GM21619 (cell line): Measurements from ENCODE around the gene SERPINH1.
A peak's percentile ranks its signal among the peaks of the same experiment; 100 is the strongest.

Experiments used
- ATAC-seq: cut with Tn5 transposase; IDR thresholded peaks from one replicate; pipeline ENCODE4 v1.9.1; 2021; ENCODE audit not compliant: unreplicated experiment

Gene SERPINH1

DNA sequence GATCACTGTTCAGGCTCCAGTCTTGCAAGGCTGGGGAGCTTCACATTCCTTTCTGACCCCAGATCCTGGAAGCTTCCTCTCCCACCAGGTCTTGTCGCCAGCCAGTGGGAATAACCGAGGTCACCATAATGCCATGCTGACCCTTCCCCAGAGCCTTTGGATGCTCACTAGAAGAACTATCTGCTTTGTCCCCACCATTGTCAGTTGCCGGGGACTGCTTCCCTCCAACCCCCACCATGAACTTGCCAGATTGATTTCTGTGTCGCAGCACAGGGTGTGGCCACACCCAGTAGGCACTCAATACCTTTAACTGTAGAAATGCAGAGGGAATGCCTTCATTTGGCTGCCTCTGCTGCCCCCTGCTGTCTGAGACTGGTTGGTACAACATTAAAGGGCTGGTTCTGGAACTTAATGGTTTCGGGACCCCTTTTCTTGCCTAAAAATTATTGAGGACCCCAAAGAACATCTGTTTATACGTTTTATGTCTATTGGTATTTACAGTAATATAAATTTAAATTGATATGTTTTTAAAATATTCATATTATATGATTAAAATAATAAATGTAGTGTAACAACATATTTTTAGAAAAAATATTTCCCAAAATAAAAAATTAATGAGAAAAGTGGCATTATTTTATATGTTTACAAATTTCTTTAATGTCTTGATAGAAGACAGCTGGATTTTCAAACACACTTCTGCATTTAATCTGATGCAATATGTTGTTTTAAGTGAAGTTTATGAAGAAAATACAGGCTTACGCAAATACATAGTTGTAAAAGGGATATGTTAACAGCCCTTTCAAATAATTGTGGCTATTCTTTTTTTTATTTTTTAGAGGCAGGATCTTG lies 29.6 kb upstream of the SERPINH1 start:
- ATAC-seq, result no peak

DNA sequence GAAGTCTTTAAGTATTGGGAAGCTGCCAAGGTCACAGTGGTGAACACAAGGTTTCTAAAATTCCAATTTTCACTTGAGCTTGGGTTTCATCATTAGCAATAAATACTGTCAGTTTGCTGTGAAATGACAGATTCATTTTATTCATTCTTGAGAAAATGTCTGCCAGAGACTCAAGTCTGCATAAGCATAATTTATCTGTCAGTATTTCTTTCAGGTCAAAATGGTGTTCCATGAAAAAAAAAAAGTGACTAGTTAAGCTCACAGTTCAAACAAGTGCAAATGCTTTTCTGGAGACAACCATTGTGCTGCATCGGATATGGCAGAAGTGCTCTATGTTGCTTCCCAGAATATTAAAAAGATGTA lies 28.2 kb upstream of the SERPINH1 start:
- no peak for ATAC-seq

DNA sequence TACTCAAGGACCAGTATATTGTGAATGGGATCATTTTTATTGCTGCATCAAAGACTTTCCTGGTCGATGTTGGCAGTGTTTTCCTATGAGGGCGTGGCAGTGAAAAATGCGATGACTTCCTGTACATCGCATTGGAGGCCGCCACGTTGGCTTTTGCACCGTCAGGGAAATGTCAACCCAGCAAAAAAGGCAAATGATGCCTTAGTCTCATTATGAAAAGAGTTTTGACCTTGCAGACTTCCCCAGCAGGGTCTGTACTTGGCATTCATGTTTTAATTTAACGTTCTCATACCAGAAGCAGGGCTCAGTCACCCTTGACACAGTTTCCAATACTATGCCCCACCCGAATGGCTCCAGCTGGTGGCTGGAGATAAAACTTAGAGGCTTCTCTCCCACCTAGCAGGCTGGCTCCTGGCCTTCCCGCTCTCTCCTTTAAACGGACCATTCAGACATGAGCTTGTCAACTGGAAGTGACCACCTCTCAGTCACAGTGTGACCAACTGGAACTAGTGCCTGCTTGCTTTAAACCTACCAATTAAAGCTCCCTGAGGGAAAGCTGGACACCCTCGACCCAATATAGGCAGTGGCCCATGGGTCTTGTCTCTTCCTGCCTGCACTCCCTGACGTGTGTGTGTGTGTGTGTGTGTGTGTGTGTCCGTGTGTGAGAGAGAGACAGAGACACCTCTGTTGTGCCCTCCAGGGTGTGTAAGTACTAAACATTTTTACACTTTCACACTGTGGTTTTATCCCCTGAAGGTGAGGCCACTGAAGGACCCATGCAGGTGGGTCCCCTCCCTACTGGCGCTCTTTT lies 27.6 kb upstream of the SERPINH1 start:
- ATAC-seq, result no peak

DNA sequence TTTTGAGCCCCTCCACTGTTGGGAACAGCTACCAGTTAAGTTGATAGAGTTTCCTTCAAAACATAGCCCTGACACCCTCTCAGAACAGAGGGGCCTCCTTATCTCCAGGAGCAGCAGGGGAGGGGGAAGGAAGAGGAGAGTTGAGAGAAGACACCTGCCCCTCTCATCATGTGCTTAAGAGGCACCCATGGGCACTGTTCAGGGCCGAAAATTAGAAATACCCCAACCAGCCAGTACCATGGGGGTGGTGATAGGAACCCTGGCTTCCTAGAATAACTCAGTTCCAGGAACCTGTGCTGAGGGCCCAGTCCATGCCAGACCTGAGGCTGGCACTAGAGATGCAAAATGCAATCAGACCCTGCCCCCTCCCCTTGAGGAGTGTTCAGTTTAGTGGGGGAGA lies 27.0 kb upstream of the SERPINH1 start:
- ATAC-seq, result no peak

DNA sequence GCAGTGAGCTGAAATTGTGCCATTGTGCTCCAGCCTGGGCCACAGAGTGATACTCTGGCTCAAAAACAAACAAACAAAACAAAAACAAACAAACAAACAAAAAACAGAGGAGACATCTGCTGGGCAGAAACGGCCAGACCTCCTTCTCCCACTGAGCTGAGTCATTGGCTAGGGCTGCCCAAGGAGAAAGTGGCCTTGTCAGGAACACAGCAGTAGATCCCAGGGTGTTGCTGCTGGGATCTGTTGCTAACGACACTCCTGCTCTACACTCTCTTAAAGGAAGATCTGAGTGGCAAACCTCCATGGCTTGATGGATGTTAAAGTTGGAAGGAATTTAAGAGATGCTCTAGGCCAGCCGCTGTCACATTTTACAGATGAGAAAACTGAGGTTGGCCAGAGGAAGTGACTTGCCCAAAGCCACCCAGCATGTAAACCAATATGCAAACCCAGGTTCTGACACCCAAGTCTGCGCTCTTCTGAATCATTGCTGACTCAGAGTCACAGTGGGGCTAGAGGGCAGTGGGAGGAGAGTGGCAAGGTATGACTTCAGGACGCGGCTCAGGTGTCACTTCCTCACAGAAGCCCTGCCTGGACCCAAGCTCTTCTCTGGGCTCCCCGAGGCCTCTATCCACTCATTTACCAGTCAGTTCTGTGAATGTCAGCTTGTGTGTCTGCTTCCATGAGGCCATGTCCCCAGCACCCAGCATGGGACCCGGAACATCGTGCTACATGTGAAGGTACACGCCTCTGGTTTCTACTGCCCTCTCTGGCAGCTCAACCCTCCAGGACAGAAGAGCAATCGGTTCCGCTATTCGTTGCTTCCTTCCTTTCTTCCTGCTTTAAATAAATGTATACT lies 25.0 kb upstream of the SERPINH1 start:
- peak; percentile 78 for ATAC-seq

DNA sequence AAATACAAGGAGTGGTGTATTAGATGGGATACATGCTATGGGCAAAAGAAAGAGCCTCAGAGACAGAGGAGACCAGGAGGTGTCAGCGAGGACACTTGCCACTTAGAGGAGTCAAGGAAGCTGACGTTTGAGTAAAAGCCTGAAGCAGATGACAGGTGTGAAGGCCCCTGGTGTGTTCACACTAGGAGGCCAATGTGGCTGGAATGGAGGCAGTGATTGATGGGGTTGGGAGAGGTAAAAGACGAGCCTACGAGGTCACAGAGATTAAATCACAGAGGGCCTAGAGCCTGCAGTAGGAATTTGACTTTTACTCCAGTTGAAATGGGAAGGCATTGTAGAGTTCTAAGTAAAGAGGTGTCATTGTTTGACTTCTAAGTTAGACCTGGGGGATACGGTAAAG lies 24.3 kb upstream of the SERPINH1 start:
- ATAC-seq, result peak; percentile 1

DNA sequence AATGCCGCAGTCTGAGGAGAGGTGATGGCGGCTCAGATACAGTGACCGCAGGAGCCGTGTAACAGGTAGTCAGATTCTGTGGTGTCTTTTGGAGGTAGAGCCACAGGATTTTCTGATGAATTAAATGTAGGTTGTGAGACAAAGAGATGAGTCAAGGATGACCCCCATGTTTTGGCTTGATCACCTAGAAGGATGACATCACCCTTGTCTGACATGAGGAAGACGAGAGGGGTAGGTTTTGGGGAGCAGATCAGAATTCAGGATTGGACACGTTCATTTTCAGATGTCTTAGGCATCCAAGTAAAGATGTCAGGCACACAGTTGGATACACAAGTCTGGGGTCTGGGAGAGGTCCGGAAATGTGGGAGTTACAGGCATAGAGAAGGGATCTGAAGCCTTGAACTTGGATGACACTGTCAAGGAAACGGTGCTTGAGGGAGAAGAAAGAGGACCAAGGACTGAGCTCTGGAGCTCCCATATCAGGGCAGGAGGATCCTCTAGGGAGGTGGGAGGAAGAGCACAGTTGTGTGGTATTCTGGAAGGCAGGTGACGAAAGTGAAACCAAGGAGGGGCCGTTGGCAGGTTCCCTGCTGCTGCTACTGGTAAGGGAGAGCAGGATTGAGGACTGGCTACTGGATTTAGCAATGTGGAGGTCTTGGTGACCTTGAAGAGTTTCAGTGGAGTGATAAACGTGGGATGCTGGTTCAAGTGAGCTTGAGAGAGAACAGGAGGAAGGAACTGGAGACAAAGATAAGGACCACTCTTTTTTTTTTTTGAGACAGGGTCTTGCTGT lies 23.7 kb upstream of the SERPINH1 start:
- no peak for ATAC-seq

DNA sequence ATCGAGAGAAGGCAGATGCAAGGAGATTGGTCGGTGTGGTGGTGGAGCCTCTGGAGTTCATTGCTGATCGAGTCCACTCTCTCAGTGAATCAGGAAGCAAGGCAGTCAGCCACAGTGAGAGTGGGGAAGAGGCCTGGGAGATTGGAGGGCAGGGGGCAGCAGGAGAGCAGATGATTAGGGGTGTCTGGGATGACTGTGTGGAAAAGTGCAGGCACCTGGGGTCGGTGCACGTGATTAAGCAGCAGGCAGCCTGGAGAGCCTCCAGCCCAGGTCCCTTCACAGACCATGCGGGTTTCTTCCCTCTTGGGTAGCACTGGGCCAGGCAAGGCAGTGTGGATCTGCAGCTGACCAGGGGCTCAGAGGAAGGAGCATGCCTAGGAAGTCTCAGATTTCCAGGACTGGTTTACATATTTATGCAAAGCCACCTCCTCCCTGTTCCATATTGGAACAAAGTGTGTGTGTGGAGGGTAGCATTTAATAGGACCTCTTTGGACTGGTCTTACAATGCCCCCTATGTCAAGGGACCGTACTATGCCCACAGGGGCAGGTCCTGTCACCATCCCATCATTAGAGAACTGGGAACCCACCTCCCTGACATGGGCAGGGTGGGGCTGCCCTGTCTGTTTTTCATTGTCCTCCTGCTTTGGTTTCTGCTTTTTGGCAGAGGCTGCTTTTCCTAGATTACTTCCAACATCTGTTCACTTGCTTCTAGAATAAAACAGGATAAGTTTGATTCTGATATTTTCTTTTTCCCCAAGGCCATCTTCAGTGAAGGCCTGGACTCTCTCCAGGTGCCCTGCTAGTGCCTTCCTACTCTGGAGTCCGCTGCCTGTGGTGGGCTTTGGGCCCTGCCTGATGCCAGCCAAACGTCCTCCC lies 22.4 kb upstream of the SERPINH1 start:
- no peak for ATAC-seq

DNA sequence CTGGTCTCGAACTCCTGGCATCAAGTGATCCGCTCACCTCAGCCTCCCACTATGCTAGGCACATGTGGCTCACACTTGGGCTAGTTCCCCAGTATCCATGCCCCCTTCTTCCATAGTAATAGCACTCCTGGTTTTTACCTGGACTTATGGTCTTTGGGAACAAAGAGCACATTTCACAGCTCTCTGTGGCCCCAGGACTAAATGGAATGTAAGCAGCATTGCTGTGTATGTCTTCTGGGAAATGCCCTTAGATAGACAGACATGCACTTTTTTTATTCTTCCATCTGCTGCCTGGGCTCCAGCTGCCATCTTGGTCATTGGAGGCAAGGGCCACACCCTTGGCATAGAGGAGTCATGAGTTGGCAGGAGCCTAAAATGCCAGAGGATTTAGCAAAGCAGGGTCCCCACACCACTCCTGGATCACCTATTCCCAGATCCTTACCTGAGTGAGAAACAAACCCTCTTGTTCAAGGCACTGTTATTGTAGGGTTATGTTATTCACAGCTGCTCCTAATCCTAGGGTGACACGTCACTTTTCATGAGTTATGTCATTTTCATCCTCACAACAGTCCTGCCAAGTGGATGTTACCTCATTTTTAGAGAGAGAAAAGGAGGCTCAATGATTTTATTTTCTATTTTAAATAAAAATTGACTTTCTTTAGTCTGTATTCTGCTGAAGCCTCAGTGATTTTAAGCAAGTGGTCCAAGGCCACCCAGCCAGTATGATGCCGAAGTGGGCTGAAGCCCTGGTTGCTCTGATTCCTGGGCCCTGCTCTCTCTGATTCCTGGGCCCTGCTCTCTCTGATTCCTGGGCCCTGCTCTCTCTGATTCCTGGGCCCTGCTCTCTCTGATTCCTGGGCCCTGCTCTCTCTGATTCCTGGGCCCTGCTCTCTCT lies 20.6 kb upstream of the SERPINH1 start:
- ATAC-seq, result no peak

DNA sequence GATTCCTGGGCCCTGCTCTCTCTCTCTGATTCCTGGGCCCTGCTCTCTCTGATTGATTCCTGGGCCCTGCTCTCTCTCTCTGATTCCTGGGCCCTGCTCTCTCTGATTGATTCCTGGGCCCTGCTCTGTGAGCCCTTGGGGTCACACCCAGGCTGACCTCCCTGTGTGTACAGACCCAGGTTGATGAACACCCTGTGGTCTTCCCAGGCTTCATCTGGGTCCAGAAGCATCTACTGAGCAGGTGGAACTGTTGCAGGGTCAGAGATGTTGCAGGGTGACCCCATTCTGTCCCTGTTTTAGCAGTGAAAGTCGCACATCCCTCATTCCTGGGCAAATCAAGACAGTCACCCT lies 20.0 kb upstream of the SERPINH1 start:
- no peak for ATAC-seq

DNA sequence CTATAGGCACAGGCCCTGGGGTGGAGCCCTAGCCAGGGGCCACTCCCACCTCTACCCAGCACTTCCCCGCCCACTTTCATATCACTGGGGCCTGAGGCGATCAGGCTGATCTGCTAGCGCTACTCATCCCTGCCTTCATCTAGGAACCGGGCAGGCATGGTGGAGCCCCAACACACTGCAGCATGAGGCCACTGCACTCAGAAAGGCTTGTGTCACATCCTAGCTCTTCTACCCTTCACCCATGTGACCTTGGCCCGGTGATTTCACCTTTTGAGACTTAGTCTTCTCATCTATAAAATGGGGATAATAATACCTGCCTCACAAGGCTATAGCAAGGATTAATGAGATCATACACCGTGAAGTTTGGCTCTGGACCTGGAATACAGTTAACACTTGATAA lies 18.2 kb upstream of the SERPINH1 start:
- no peak for ATAC-seq

DNA sequence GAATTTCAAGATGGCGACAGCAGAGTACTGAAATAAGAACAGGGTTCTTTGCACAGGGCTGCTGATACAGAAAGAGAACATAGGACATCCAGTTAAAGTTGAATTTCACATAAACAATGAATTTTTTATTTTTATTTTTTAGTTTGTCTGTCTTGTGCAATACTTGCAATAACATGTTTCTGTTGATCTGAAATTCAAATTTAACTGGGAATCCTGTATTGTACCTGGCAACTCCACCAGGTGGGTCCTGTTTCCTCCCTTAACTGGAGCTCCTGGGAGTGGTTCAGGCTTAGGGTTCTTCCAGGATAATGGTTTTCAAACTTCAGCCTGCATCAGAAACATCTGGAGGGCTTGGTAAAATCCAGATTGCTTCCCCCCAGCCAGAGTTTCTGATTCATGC lies 14.9 kb upstream of the SERPINH1 start:
- no peak for ATAC-seq

DNA sequence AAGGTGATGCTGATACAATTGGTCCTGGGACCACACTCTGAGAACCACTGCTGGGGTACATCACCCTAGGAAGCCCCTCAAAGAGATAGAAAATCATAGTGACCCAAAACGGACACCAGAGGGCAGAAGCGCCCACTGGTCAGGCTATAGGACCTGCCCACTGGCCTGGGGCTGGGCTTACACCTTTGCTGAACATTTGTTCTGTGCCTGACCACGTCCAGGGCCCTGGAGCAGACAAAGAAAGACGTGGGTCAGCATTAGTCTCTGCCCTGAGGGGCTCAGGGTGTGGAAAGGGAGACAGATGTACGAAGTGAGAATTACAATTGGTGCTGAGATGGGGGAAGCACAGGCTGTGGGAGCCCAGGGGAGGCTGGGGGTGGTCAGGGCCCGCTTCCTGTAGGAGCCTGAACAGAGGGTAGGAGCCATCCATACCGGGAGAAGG lies 14.4 kb upstream of the SERPINH1 start:
- ATAC-seq, result no peak

DNA sequence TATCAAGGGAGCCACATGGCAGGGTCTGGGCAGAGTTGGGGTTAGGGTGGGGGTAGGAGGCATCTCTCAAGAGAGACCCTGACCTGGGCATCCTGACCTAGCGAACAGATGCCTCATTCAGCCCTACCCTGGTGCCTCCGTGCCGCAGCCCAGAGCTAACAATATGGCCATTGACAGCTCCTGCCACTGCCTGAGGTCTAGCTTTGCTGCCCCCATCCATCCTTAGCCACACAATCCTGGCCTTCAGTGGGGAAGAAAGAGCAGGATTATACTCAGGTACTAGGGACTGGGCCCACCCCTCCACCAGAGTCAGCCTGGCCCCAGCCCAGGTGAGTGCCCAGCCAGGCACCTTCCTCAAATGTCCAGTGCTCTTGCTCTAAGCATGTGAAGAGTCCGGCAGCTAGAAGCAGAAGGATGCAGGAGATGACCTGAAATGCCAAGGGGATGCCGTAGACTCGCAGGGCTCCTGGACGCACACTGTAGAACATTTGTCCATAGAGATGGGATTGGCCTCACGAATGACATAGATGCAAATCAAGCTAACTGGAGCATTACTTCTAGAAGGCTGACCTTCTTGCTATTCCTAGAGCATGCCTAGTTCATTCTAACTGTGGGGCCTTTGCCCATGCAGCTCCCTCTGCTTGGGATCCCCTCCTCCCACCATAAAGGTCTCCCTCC lies 13.3 kb upstream of the SERPINH1 start:
- ATAC-seq, result no peak

DNA sequence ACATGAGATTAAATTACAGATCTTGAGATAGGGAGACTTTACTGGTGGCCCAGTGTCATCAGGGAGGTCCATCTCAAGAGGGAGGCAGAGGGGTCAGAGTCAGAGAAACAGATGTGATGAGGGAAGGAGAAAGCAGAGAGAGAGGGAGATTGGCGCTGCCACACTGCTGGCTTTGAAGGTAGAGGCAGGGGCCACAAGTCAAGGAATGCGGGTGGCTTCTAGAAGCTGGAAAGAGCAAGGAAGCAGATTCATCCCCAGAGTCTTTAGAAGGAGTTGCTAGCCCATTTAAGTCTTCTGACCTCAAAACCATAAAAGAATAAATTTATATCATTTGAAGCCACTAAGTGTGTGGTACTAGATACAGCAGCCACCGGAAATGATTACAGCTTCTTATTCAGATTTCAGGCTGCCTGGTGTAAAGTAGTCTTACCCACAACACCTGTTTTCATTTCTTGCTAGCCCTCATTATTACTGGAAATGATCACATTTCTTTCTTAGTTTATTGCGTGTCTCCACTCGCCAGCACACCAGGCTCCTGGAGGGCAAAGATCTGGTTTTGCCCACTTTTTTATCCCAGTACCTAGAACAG lies 12.6 kb upstream of the SERPINH1 start:
- no peak for ATAC-seq

DNA sequence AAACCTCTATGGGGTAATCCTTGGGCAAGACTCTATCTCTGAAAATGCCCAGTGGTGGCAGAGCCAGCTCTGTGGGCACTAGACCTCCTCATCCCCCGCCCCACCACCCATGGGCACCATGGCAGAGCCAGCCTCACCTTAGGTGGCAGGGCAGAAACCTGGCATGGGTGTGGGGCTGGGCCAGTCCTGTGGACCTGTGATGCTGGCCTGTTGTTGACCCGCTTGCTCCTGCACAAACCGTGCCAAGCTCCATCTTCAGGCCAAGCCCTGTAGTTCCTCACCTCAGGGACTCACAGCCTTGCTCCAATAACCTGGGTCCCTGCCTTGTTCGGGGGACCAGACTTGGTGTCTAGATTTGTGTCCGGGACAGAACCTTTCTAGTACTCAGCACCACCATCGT lies 8.9 kb upstream of the SERPINH1 start:
- ATAC-seq, result no peak

DNA sequence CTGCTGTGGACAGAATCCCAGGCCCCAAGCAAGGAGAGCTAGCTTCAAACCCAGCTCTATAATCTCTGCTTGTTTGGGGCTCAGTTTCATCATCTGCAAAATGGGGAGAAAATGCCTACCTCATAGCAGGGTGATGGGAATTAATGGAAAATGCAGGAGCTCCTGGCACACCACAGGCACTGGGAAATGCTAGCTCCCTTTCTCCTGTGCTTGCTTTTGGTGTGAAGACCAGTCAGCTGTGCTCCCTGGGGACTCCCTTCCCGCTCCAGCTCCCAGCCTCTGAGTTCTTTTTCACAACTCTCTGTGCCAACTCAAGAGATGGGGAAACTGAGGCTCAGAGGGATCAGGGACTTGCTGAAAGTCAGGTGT lies 8.2 kb upstream of the SERPINH1 start:
- ATAC-seq, result no peak
